Activated CD4-positive, alpha-beta T cell treated with anti-CD3 and anti-CD28 coated beads, Interleukin-10, Interleukin-2, amounts not matched to agents 100 ng/mL and 50 ng/mL, durations not matched to agents 16 hours and 8 hours (primary cell): ENCODE measurements around the gene MRPL23.

Experiments
- DNase-seq: peaks from one replicate; pipeline ENCODE4 v3.0.0-alpha.2; 2020

MRPL23 gene

DNA sequence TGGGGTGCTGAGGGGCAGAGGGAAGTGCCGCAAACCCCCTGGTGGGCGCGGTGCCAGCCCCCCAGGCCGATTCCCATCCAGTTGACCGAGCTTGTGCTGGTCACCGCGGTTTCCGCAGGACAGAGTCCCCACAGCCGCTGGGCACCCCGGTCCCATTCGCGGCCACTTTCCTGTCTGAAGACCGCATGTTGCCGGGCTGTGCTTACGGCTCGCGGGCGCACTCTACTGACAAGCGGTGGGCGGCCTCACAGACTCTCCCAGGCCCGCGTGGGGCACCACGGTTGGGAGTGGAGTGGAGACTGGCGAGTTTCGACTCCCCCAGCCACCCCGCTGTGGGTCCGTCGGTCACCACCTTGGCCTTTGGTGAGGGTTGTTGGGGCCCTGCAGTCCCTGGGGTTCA lies 51.2 kb downstream of the MRPL23 start:
- no peak for DNase-seq

DNA sequence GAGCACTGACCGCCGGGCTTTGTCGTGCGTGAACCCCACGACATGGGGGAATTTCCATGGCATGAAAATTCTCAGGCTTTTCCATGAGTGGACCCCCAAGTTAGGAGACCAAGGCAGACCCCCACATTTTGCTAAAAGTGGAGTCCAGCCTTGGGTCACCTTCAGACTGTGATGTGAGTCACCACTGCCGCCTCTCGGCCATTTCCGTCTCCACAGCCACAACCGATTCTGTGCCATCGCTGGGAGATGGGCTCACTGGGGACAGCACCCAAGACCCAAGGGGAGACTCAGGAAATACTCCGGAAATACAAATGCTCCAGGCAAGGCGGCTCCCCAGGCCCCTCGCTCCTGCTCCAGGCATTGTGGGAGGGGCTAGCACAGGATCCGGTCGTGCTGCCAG lies 51.7 kb downstream of the MRPL23 start:
- no peak for DNase-seq

DNA sequence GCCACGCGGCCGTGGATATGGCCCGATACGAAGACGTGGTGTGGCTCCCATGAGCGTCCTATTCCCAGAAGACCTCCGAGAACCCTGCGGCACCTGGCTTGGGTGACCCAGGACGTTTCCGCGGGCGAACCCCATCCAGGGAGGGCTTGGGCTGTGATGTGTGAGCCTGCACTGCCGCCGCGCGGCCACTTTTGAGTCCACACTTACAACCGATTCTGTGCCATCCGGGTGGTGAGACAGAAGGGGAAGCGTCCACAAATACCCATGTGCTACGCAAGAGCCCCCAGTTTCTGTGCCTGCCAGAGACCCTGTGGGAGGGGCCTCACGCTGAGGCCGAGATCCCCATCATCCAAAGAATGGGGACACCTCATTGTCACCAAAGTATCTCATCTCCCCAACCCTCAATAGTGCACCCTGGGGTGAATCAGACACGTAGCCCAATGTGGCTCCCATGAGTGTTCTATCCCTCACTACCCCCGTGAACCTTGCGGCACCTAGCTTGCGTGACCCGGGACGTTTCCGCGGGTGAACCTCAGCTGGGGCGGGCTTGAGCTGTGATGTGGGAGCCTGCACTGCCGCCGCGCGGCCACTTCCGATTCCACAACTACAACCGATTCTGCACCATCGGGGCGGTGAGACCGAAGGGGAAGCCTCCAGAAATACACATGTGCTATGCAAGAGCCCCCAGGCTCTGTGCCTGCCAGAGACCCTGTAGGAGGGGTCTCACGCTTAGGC lies 55.1 kb downstream of the MRPL23 start:
- no peak for DNase-seq

DNA sequence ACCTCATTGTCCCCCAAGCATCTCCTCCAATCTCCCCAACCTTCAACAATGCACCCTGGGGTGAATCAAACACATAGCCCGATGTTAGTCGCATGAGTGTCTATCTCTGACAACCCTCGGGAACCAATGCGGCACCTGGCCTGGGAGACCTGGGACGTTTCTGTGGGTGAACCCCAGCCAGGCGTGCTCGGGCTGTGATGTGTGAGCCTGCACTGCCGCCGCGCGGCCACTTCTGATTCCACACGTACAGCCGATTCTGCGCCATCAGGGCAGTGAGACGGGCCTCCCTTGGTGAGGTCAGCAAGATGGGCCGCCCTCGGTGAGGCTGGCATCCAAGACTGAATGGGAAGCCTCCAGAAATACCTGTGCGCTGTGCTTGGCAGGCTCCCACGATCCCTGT lies 55.7 kb downstream of the MRPL23 start:
- no peak for DNase-seq

- no peak for DNase-seq
Measured at GRCh38 chr11:2004466-2004865, 57.3 kb downstream of the MRPL23 start.
